Colonic mucosa (tissue), 4 donors: Measurements from ENCODE around the gene GNAZ. TPM values are rescaled to one million over a fixed set of nuclear protein-coding genes. Genes with fewer than 3 reads are reported as not detected.
A peak's percentile ranks its signal among the peaks of the same experiment; 100 is the strongest.
"Not testable (repeated sequence)": the region's sequence is repeated elsewhere in the genome, so short reads cannot be mapped to it uniquely, and the experiment has no call there.

Source experiments
- DNase-seq: peaks from one replicate; pipeline ENCODE4 v3.0.0-alpha.2; 2020
- H3K27ac ChIP-seq: fragments of 200-600 bp; one replicate; pipeline ENCODE4 v1.8.0; 2021
- H3K27me3 ChIP-seq: fragments of 200-600 bp; one replicate; pipeline ENCODE4 v1.8.0; 2021
- H3K36me3 ChIP-seq: fragments of 200-600 bp; one replicate; pipeline ENCODE4 v1.8.0; 2021
- H3K4me1 ChIP-seq: fragments of 200-600 bp; one replicate; pipeline ENCODE4 v1.8.0; 2021; ENCODE audit warnings: mild to moderate bottlenecking
- H3K4me3 ChIP-seq: fragments of 200-600 bp; one replicate; pipeline ENCODE4 v1.8.0; 2021
- H3K9ac ChIP-seq, 2 donors: one replicate each; pipeline ENCODE4 v1.7.0; 2013; ENCODE audit warnings: control low read depth in 2 of 2, low read depth in 2 of 2, low read length in 2 of 2
- H3K9me3 ChIP-seq: fragments of 200-600 bp; one replicate; pipeline ENCODE4 v1.8.0; 2021
- intact Hi-C: fragments of 100-400 bp; cut with DNase I; formaldehyde crosslinking; loops from one replicate; pipeline ENCODE4 v1.14.1; 2022
- total RNA-seq, 2 donors: library from RNA; stranded (reverse); fragmentation: NEBNext Ultra II Directional in 1 of 2; extraction: Animal tissue kit (Norgen Biotek cat#: 25700) in 1 of 2; gene quantifications; one replicate each; pipeline ENCODE4 v1.2.1, GENCODE V29; 2021
- TF ChIP-seq, protein P1 (sequence below): fragments of 200-600 bp; IDR thresholded peaks from one replicate; pipeline ENCODE4 v1.8.0; 2022; ENCODE audit warnings: antibody characterized with exemption, mild to moderate bottlenecking
- donor health status: healthy.
- donor health status: DM: no; HTN: no; CAD: no.
- donor health status: DM: no; HTN: no; CAD: no.

Gene GNAZ
- total RNA-seq, 2 donors from 2014 or later, result 1.2 to 2.5 TPM

- Histone ChIP-seq H3K27me3 (no peaks in the 10 kb centered on the region), H3K4me1 (no peaks in the 10 kb centered on the region), H3K9ac (no peak overlapping the region), H3K27ac (no peak overlapping the region), H3K9me3 (no peaks in the 10 kb centered on the region), H3K36me3 (no peaks in the 10 kb centered on the region), H3K4me3 (no peak overlapping the region)
- intact Hi-C loops, result no loop called here
- TF ChIP-seq, protein P1, sequence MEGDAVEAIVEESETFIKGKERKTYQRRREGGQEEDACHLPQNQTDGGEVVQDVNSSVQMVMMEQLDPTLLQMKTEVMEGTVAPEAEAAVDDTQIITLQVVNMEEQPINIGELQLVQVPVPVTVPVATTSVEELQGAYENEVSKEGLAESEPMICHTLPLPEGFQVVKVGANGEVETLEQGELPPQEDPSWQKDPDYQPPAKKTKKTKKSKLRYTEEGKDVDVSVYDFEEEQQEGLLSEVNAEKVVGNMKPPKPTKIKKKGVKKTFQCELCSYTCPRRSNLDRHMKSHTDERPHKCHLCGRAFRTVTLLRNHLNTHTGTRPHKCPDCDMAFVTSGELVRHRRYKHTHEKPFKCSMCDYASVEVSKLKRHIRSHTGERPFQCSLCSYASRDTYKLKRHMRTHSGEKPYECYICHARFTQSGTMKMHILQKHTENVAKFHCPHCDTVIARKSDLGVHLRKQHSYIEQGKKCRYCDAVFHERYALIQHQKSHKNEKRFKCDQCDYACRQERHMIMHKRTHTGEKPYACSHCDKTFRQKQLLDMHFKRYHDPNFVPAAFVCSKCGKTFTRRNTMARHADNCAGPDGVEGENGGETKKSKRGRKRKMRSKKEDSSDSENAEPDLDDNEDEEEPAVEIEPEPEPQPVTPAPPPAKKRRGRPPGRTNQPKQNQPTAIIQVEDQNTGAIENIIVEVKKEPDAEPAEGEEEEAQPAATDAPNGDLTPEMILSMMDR, result no peak
- no peak for DNase-seq
Measured at GRCh38 chr22:23132376-23133091, 62.2 kb downstream of the GNAZ start.

- no peaks in the 10 kb centered on the region for H3K36me3 ChIP-seq
- intact Hi-C loops, result no loop called here
Measured at GRCh38 chr22:23133922-23134321, 63.6 kb downstream of the GNAZ start.

DNA sequence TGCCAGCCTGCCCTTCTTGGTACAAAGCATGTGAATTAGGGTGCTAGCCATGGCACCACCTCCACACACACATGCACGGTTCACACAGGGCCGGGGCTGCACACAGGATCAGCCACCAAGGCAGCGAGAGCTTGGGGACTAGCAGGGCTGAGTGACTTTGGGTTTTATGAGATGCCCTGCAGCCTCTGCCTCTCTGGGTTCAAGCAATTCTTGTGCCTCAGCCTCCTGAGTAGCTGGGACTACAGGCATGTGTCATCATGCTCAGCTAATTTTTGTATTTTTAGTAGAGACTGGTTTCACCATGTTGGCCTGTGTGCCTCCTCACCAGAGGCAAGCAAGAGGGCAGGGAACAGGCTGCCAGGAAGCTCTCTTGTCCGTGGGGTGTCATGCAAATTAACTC is 66.7 kb downstream of the GNAZ start:
- H3K36me3 ChIP-seq, intact Hi-C loops, DNase-seq, H3K4me3 ChIP-seq, H3K27ac ChIP-seq, H3K4me1 ChIP-seq, H3K9me3 ChIP-seq, H3K9ac ChIP-seq, H3K27me3 ChIP-seq: not testable (repeated sequence)

More at GRCh38 chr22:23133922-23134321, 63.6 kb downstream of the GNAZ start:
- Histone ChIP-seq H3K27me3 (no peaks in the 10 kb centered on the region), H3K9me3 (no peaks in the 10 kb centered on the region), H3K9ac (no peak overlapping the region), H3K4me3 (no peak overlapping the region), H3K4me1 (no peaks in the 10 kb centered on the region), H3K27ac (no peak overlapping the region)
- no peak for DNase-seq
- TF ChIP-seq, protein P1, result no peak

GRCh38 chr22:23137468-23137867 is 67.1 kb downstream of the GNAZ start:
- Histone ChIP-seq H3K36me3 (no peaks in the 10 kb centered on the region), H3K4me1 (peaks cover 4% of the 10 kb centered on the region), H3K9ac (peak overlapping the region in 1 of 2 donors; percentile 2), H3K27ac (no peak overlapping the region), H3K4me3 (no peak overlapping the region), H3K9me3 (no peaks in the 10 kb centered on the region), H3K27me3 (no peaks in the 10 kb centered on the region)
- TF ChIP-seq, protein P1, result no peak
- DNase-seq, result no peak
- intact Hi-C loops, result no loop called here

- Histone ChIP-seq H3K4me1 (peaks cover 8% of the 10 kb centered on the region), H3K4me3 (no peak overlapping the region), H3K27ac (no peak overlapping the region), H3K27me3 (no peaks in the 10 kb centered on the region), H3K9ac (no peak overlapping the region), H3K36me3 (no peaks in the 10 kb centered on the region), H3K9me3 (no peaks in the 10 kb centered on the region)
- TF ChIP-seq, protein P1, result no peak
- no peak for DNase-seq
- intact Hi-C loops, result no loop called here
Measured at GRCh38 chr22:23137905-23138561, 67.7 kb downstream of the GNAZ start.
